OCI-LY1 (cell line): Measurements from ENCODE around the gene IGFN1.

ENCODE experiments used
- H2AFZ ChIP-seq: fragments of 200-600 bp; sonication (generic), shearing (Covaris generic); 2 replicates; pipeline ENCODE4 v1.6.0; 2014; ENCODE audit warnings: antibody characterized with exemption, mild to moderate bottlenecking, low read length
- H3F3A ChIP-seq: fragments of 200-600 bp; sonication (generic), shearing (Covaris generic); 2 replicates; pipeline ENCODE4 v1.6.0; 2014; ENCODE audit warnings: mild to moderate bottlenecking, antibody characterized with exemption, low read length, moderate library complexity; ENCODE audit not compliant: insufficient read depth
- H3K27ac ChIP-seq: fragments of 200-600 bp; sonication (generic); 2 replicates; pipeline ENCODE4 v1.5.1; 2014; ENCODE audit warnings: low read length, mixed run types, mild to moderate bottlenecking, low read depth; ENCODE audit not compliant: poor library complexity, severe bottlenecking
- H3K27me3 ChIP-seq: fragments of 200-600 bp; sonication (generic); 2 replicates; pipeline ENCODE4 v1.6.0; 2014; ENCODE audit warnings: antibody characterized with exemption, mild to moderate bottlenecking, low read length, moderate library complexity; ENCODE audit not compliant: insufficient read depth
- H3K36me3 ChIP-seq: fragments of 200-600 bp; sonication (generic); 2 replicates; pipeline ENCODE4 v1.6.1; 2014; ENCODE audit warnings: mild to moderate bottlenecking, antibody characterized with exemption, low read length, moderate library complexity, mixed read lengths; ENCODE audit not compliant: insufficient read depth
- H3K4me1 ChIP-seq: fragments of 200-600 bp; sonication (generic); 2 replicates; pipeline ENCODE4 v1.5.1; 2014; ENCODE audit warnings: mild to moderate bottlenecking, low read length, moderate library complexity; ENCODE audit not compliant: insufficient read depth, severe bottlenecking
- H3K4me2 ChIP-seq: fragments of 200-600 bp; sonication (generic), shearing (Covaris generic); 2 replicates; pipeline ENCODE4 v1.6.1; 2014; ENCODE audit warnings: low read length
- H3K4me3 ChIP-seq: fragments of 200-600 bp; sonication (generic); 2 replicates; pipeline ENCODE4 v1.5.1; 2014; ENCODE audit warnings: low read length, low read depth, mild to moderate bottlenecking, mixed read lengths; ENCODE audit not compliant: poor library complexity, severe bottlenecking
- H3K79me2 ChIP-seq: fragments of 200-600 bp; shearing (Covaris generic); 2 replicates; pipeline ENCODE4 v1.6.1; 2016; ENCODE audit warnings: mixed run types, low read length, mixed read lengths; ENCODE audit not compliant: insufficient read depth
- H3K9ac ChIP-seq: fragments of 200-600 bp; sonication (generic), shearing (Covaris generic); 2 replicates; pipeline ENCODE4 v1.6.1; 2014; ENCODE audit warnings: mild to moderate bottlenecking, low read length, mixed read lengths
- H3K9me2 ChIP-seq: fragments of 200-600 bp; sonication (generic), shearing (Covaris generic); 2 replicates; pipeline ENCODE4 v1.6.1; 2014; ENCODE audit warnings: low read depth, mild to moderate bottlenecking, low read length, mixed read lengths
- H3K9me3 ChIP-seq: fragments of 200-600 bp; shearing (Covaris generic); 2 replicates; pipeline ENCODE4 v1.6.1; 2014; ENCODE audit warnings: low read length, mixed read lengths
- H4K20me1 ChIP-seq: fragments of 200-600 bp; sonication (generic), shearing (Covaris generic); 2 replicates; pipeline ENCODE4 v1.6.0; 2016; ENCODE audit warnings: mild to moderate bottlenecking, low read length; ENCODE audit not compliant: insufficient read depth
- EZH2 ChIP-seq: fragments of 200-600 bp; sonication (generic), shearing (Covaris generic); IDR thresholded peaks from 2 replicates; pipeline ENCODE4 v1.8.0; 2017; ENCODE audit warnings: borderline replicate concordance, mixed run types, mild to moderate bottlenecking, antibody characterized with exemption, low read length, moderate library complexity, mixed read lengths
- TF ChIP-seq, protein P1 (sequence below): fragments of 200-600 bp; sonication (generic), shearing (Covaris generic); IDR thresholded peaks from 2 replicates; pipeline ENCODE4 v1.5.1; 2017; ENCODE audit warnings: mild to moderate bottlenecking, antibody characterized with exemption, low read length, moderate library complexity, mixed read lengths

Gene IGFN1

DNA sequence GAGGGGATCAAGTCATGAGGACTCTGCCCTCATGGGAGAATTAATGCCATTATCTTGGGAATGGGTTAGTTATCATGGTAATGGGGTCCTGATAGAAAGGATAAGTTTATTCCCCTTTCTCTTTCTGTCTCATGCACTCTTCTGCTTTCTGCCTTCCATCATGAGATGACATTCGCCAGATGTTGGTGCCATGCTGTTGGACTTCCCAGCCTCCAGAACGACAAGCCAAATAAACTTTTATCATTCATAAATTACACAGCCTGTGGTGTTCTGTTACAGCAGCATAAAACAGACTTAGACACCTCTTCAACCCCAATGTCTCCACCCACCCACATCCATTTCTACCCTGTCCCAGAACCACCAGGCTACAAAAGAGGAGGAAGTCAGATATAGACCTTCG is 11.9 kb upstream of the IGFN1 start:
- Histone ChIP-seq H3K27me3 (peaks cover 12% of the 10 kb centered on the region; the same call in 1 of the 2 replicates), H3K9me3 (no peaks in the 10 kb centered on the region), H4K20me1 (no peaks in the 10 kb centered on the region), H3K4me3 (no peak overlapping the region), H3K4me1 (no peaks in the 10 kb centered on the region), H3K9me2 (no peaks in the 10 kb centered on the region), H3F3A (no peaks in the 10 kb centered on the region), H2AFZ (no peak overlapping the region), H3K79me2 (no peaks in the 10 kb centered on the region), H3K9ac (no peak overlapping the region), H3K4me2 (no peak overlapping the region), H3K36me3 (no peaks in the 10 kb centered on the region; the same call in 1 of the 2 replicates), H3K27ac (no peak overlapping the region)
- TF ChIP-seq EZH2: no peak
- TF ChIP-seq, protein P1, sequence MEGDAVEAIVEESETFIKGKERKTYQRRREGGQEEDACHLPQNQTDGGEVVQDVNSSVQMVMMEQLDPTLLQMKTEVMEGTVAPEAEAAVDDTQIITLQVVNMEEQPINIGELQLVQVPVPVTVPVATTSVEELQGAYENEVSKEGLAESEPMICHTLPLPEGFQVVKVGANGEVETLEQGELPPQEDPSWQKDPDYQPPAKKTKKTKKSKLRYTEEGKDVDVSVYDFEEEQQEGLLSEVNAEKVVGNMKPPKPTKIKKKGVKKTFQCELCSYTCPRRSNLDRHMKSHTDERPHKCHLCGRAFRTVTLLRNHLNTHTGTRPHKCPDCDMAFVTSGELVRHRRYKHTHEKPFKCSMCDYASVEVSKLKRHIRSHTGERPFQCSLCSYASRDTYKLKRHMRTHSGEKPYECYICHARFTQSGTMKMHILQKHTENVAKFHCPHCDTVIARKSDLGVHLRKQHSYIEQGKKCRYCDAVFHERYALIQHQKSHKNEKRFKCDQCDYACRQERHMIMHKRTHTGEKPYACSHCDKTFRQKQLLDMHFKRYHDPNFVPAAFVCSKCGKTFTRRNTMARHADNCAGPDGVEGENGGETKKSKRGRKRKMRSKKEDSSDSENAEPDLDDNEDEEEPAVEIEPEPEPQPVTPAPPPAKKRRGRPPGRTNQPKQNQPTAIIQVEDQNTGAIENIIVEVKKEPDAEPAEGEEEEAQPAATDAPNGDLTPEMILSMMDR: no peak

DNA sequence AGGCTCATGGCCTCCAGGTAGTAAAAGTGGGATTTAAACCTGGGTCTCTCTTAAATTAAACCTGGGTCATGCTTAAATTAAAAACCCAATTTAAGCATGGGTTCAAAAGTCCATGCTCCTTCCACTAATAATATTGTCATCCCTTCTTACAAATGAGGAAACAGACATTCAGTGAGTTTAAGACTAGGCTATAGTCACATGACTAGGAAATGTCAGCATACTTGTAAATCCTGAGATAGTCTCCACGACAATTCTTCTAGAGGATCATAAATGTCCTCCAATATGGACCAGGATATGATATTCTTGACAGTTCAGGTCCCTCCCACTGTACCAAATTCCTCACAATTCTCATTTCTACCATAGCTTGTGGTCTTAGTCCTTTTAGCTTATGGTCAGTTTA is 10.5 kb upstream of the IGFN1 start:
- H3F3A ChIP-seq: no peaks in the 10 kb centered on the region

DNA sequence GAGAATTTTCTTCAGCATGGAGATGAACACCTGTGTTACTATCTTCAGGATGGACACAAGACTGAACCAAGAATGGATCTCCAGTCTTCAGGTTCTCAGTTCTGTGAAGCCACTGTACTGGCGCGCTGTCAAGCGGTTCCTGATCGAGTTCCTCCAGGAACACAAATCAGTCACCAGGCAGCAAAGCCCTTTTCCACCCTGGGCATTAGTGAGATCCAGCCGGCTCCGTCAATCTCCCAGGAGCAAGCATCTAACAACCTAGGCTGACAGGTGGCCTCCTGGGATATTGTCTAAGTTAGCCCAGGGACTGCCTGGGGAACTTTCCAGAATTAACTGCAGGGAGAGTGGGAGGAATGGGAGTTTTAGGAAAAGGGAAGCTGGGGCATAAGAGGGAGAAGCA is 9.7 kb upstream of the IGFN1 start:
- H3K27ac ChIP-seq: no peak overlapping the region
- no peaks in the 10 kb centered on the region for H3K9me3 ChIP-seq
- H2AFZ ChIP-seq: no peak overlapping the region
- no peaks in the 10 kb centered on the region for H3K9me2 ChIP-seq
- H3K79me2 ChIP-seq: no peaks in the 10 kb centered on the region
- H3K9ac ChIP-seq: no peak overlapping the region
- no peaks in the 10 kb centered on the region for H4K20me1 ChIP-seq
- H3K4me3 ChIP-seq: no peak overlapping the region
- no peaks in the 10 kb centered on the region for H3F3A ChIP-seq
- H3K4me1 ChIP-seq: no peaks in the 10 kb centered on the region
- no peak for TF ChIP-seq EZH2
- TF ChIP-seq, protein P1: no peak
- H3K27me3 ChIP-seq: peaks cover 13% of the 10 kb centered on the region; the same call in 1 of the 2 replicates
- H3K36me3 ChIP-seq: no peaks in the 10 kb centered on the region; the same call in 1 of the 2 replicates
- no peak overlapping the region for H3K4me2 ChIP-seq

More for the DNA sequence above, 10.5 kb upstream of the IGFN1 start:
- H3K4me1 ChIP-seq: no peaks in the 10 kb centered on the region
- no peak for TF ChIP-seq EZH2
- TF ChIP-seq, protein P1: no peak
- no peak overlapping the region for H3K27ac ChIP-seq
- H3K27me3 ChIP-seq: peaks cover 12% of the 10 kb centered on the region; the same call in 1 of the 2 replicates
- H2AFZ ChIP-seq: no peak overlapping the region
- no peak overlapping the region for H3K4me3 ChIP-seq
- H3K4me2 ChIP-seq: no peak overlapping the region
- no peaks in the 10 kb centered on the region; the same call in 1 of the 2 replicates for H3K36me3 ChIP-seq
- no peak overlapping the region for H3K9ac ChIP-seq
- H3K9me3 ChIP-seq: no peaks in the 10 kb centered on the region
- H3K9me2 ChIP-seq: no peaks in the 10 kb centered on the region
- H3K79me2 ChIP-seq: no peaks in the 10 kb centered on the region
- H4K20me1 ChIP-seq: no peaks in the 10 kb centered on the region
